Measurements from ENCODE around the gene GBE1. TPM values are rescaled to one million over a fixed set of nuclear protein-coding genes. Genes with fewer than 3 reads are reported as not detected.

The GBE1 gene
- total RNA-seq, 2 donors from 2014 or later, result 8.4 to 12.3 TPM

DNA sequence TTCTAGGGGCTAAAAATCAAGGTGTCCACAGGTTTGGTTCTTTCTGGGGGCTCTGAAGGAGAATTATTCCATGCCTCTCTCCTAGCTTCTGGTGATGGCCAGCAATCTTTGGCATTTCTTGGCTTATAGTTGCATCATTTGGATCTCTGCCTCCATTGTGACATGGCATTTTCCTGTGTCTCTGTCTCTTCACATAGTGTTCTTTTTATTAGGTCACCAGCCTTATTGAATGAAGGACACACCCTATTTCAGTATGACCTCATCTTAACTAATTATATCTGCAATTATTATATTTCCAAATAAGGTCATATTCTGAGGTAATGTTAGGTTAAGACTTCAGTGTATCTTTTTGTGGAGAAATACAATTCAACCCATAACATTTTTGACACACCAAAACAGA is 3.2 kb upstream of the GBE1 start:
- no peaks in the 10 kb centered on the region for H3K27me3 ChIP-seq (ENCODE audit: control insufficient read depth, insufficient read depth, low read length, poor library complexity, severe bottlenecking)
- H3K9ac ChIP-seq (ENCODE audit: extremely low read depth, low read length, poor library complexity, severe bottlenecking), result no peak overlapping the region
- Mint-ChIP-seq H3K36me3 (ENCODE audit: low read depth) (no peaks in the 10 kb centered on the region), H3K27me3 (ENCODE audit: insufficient read depth) (no peaks in the 10 kb centered on the region), H3K9me3 (peaks cover 21% of the 10 kb centered on the region), H3K4me1 (peaks cover 17% of the 10 kb centered on the region), H3K27ac (no peak overlapping the region), H3K4me3 (no peak overlapping the region)
- H3K36me3 ChIP-seq (ENCODE audit: control insufficient read depth, insufficient read depth, low read length), result no peaks in the 10 kb centered on the region
- TF ChIP-seq, protein P1, sequence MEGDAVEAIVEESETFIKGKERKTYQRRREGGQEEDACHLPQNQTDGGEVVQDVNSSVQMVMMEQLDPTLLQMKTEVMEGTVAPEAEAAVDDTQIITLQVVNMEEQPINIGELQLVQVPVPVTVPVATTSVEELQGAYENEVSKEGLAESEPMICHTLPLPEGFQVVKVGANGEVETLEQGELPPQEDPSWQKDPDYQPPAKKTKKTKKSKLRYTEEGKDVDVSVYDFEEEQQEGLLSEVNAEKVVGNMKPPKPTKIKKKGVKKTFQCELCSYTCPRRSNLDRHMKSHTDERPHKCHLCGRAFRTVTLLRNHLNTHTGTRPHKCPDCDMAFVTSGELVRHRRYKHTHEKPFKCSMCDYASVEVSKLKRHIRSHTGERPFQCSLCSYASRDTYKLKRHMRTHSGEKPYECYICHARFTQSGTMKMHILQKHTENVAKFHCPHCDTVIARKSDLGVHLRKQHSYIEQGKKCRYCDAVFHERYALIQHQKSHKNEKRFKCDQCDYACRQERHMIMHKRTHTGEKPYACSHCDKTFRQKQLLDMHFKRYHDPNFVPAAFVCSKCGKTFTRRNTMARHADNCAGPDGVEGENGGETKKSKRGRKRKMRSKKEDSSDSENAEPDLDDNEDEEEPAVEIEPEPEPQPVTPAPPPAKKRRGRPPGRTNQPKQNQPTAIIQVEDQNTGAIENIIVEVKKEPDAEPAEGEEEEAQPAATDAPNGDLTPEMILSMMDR (conservative IDR thresholded peaks at IDR 0.05), result no peak
- H3K9me3 ChIP-seq (ENCODE audit: control insufficient read depth, low read length), result peaks cover 11% of the 10 kb centered on the region
- DNase-seq, result no peak
- no peak overlapping the region for H3K4me3 ChIP-seq (ENCODE audit: low read length)
- H3K4me1 ChIP-seq (ENCODE audit: control insufficient read depth, insufficient read depth, low read length), result peaks cover 3% of the 10 kb centered on the region
- H3K27ac ChIP-seq (ENCODE audit: low read depth, low read length), result no peak overlapping the region

DNA sequence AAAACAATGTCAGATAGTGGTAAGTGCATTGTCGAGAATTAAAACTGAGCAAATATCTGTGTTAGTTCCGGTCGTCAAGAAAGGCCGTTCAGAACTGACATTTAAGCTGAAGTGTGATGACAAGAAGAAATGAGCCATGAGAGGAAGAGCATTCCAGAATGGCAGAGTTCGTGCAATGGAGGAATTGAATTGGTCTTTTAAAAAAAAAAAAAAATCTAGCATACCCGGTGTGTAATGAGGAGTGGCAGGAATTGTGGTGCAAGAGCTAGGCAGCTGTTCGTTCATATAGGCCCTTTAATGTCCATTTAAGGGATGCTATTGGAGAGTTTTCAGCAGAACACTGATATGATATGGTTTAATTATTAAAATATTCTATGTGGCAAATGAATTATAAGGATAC is 2.6 kb upstream of the GBE1 start:
- Histone ChIP-seq H3K9me3 (ENCODE audit: control insufficient read depth, low read length) (peaks cover 15% of the 10 kb centered on the region), H3K4me3 (ENCODE audit: low read length) (no peak overlapping the region), H3K27ac (ENCODE audit: low read depth, low read length) (no peak overlapping the region), H3K4me1 (ENCODE audit: control insufficient read depth, insufficient read depth, low read length) (peaks cover 3% of the 10 kb centered on the region), H3K27me3 (ENCODE audit: control insufficient read depth, insufficient read depth, low read length, poor library complexity, severe bottlenecking) (no peaks in the 10 kb centered on the region), H3K9ac (ENCODE audit: extremely low read depth, low read length, poor library complexity, severe bottlenecking) (no peak overlapping the region), H3K36me3 (ENCODE audit: control insufficient read depth, insufficient read depth, low read length) (no peaks in the 10 kb centered on the region)
- no peak overlapping the region for H3K27ac Mint-ChIP-seq
- no peaks in the 10 kb centered on the region for H3K27me3 Mint-ChIP-seq (ENCODE audit: insufficient read depth)
- peaks cover 21% of the 10 kb centered on the region for H3K9me3 Mint-ChIP-seq
- 89 to 96% methylated on average over 6 to 7 of the region's 7 CpGs for WGBS, 2 experiments (ENCODE audit: insufficient coverage in 1 of 2, insufficient read length in 1 of 2)
- DNase-seq, result no peak
- TF ChIP-seq, protein P1 (conservative IDR thresholded peaks at IDR 0.05), result no peak
- peaks cover 17% of the 10 kb centered on the region for H3K4me1 Mint-ChIP-seq
- H3K4me3 Mint-ChIP-seq, result no peak overlapping the region
- H3K36me3 Mint-ChIP-seq (ENCODE audit: low read depth), result peaks cover 3% of the 10 kb centered on the region

GRCh38 chr3:81763001-81763400 is 1.6 kb upstream of the GBE1 start:
- Mint-ChIP-seq H3K27ac (no peak overlapping the region), H3K9me3 (peaks cover 16% of the 10 kb centered on the region), H3K4me1 (peaks cover 17% of the 10 kb centered on the region), H3K27me3 (ENCODE audit: insufficient read depth) (no peaks in the 10 kb centered on the region), H3K36me3 (ENCODE audit: low read depth) (peaks cover 7% of the 10 kb centered on the region), H3K4me3 (peak overlapping the region; percentile 80)
- Histone ChIP-seq H3K36me3 (ENCODE audit: control insufficient read depth, insufficient read depth, low read length) (no peaks in the 10 kb centered on the region), H3K4me1 (ENCODE audit: control insufficient read depth, insufficient read depth, low read length) (peaks cover 3% of the 10 kb centered on the region), H3K9me3 (ENCODE audit: control insufficient read depth, low read length) (peaks cover 19% of the 10 kb centered on the region), H3K4me3 (ENCODE audit: low read length) (no peak overlapping the region), H3K27ac (ENCODE audit: low read depth, low read length) (no peak overlapping the region), H3K9ac (ENCODE audit: extremely low read depth, low read length, poor library complexity, severe bottlenecking) (no peak overlapping the region), H3K27me3 (ENCODE audit: control insufficient read depth, insufficient read depth, low read length, poor library complexity, severe bottlenecking) (no peaks in the 10 kb centered on the region)
- TF ChIP-seq, protein P1 (conservative IDR thresholded peaks at IDR 0.05), result no peak
- WGBS, 2 experiments (ENCODE audit: insufficient coverage in 1 of 2, insufficient read length in 1 of 2), result 86 to 93% methylated on average over 3 to 4 of the region's 4 CpGs
- DNase-seq, result no peak

All from endodermal cell (in vitro differentiated cells).